HepG2 (cell line): ENCODE results near the gene BRD8. TPM values are rescaled to one million over a fixed set of nuclear protein-coding genes. Genes with fewer than 3 reads are reported as not detected.
A peak's percentile ranks its signal among the peaks of the same experiment; 100 is the strongest.

ENCODE experiments used
- ARID5B ChIP-seq: IDR thresholded peaks from 2 replicates; pipeline ENCODE4 v1.4.0; 2020; ENCODE audit warnings: mild to moderate bottlenecking, missing genetic modification reagents
- BRD4 ChIP-seq: sonication (generic); formaldehyde crosslinking; IDR thresholded peaks from 2 replicates; pipeline ENCODE4 v1.4.0; 2020; ENCODE audit warnings: missing genetic modification reagents
- EHMT2 ChIP-seq: fragments of 200-600 bp; sonication (generic); IDR thresholded peaks from 2 replicates; pipeline ENCODE4 v1.7.0; 2017; ENCODE audit warnings: antibody characterized with exemption, low read depth, low read length, borderline replicate concordance
- FOXP1 ChIP-seq, 2 experiments: fragments of 450-650 bp in 1 of 2; IDR thresholded peaks; 2 replicates each; pipeline ENCODE4 v1.6.1; 2017 to 2018; ENCODE audit warnings: antibody characterized with exemption in 1 of 2
- HMG20B ChIP-seq: conservative IDR thresholded peaks from 2 replicates; pipeline ENCODE4 v1.6.1; 2016; ENCODE audit warnings: missing genetic modification reagents, missing compliant biosample characterization
- JARID2 ChIP-seq: sonication (generic); formaldehyde crosslinking; IDR thresholded peaks from 2 replicates; pipeline ENCODE4 v1.8.1; 2023; ENCODE audit warnings: missing genetic modification reagents, inconsistent platforms; ENCODE audit not compliant: insufficient replicate concordance
- MAFF ChIP-seq: IDR thresholded peaks from 2 replicates; pipeline ENCODE4 v1.6.1; 2011; ENCODE audit warnings: low read depth, low read length, improper control_type of control experiment
- NFYC ChIP-seq: IDR thresholded peaks from 2 replicates; pipeline ENCODE4 v1.6.1; 2016; ENCODE audit warnings: missing genetic modification reagents, missing compliant biosample characterization
- NR2F1 ChIP-seq, 2 experiments: fragments of 450-650 bp in 1 of 2; formaldehyde crosslinking in 1 of 2; IDR thresholded peaks; 2 replicates each; pipeline versions ENCODE4 v1.5.0 to v1.6.1; 2016 to 2020; ENCODE audit warnings: mild to moderate bottlenecking in 1 of 2, missing compliant biosample characterization in 1 of 2, missing genetic modification reagents in 1 of 2, moderate library complexity in 1 of 2
- REL ChIP-seq: sonication (generic); formaldehyde crosslinking; conservative IDR thresholded peaks from 2 replicates; pipeline ENCODE4 v1.8.0; 2022; ENCODE audit warnings: mild to moderate bottlenecking, missing genetic modification reagents, moderate library complexity
- ZMAT3 ChIP-seq: sonication (generic); formaldehyde crosslinking; conservative IDR thresholded peaks from 2 replicates; pipeline ENCODE4 v1.7.0; 2021; ENCODE audit warnings: missing genetic modification reagents
- ZNF281 ChIP-seq: sonication (generic); formaldehyde crosslinking; IDR thresholded peaks from 2 replicates; pipeline ENCODE4 v1.4.0; 2020; ENCODE audit warnings: missing genetic modification reagents, borderline replicate concordance
- ZNF552 ChIP-seq: sonication (generic); formaldehyde crosslinking; IDR thresholded peaks from 2 replicates; pipeline ENCODE4 v1.9.0; 2022; ENCODE audit warnings: missing genetic modification reagents, mild to moderate bottlenecking, borderline replicate concordance
- ZNF777 ChIP-seq: sonication (generic); formaldehyde crosslinking; IDR thresholded peaks from 2 replicates; pipeline ENCODE4 v1.4.0; 2020; ENCODE audit warnings: missing genetic modification reagents
- polyA plus RNA-seq, 8 experiments: library from polyadenylated mRNA; depleted of rRNA in 3 of 8; stranded (reverse) in 7 of 8; unstranded in 1 of 8; fragments of >200 nt; fragmentation: Illumina TruSeq in 4 of 8; extraction: Trizol in 4 of 8; gene quantifications; 2 replicates each; pipeline versions ENCODE4 v1.2.1 to v1.2.3, GENCODE V29; 2011 to 2016; ENCODE audit warnings: low read depth in 4 of 8, missing spikeins in 1 of 8, mixed read lengths in 1 of 8; ENCODE audit not compliant: insufficient read depth in 1 of 8
- total RNA-seq, 5 experiments: library from RNA; depleted of rRNA; stranded (reverse); fragments of >200 nt; fragmentation: Illumina TruSeq; extraction: Trizol; gene quantifications; 2 replicates each; pipeline ENCODE4 v1.2.3, GENCODE V29; 2016; ENCODE audit warnings: low read depth in 1 of 5
- TF ChIP-seq, protein P1 (sequence below): IDR thresholded peaks from 2 replicates; pipeline ENCODE4 v1.6.1; 2016; ENCODE audit warnings: mild to moderate bottlenecking
- TF ChIP-seq, protein P2 (sequence below): sonication (generic); formaldehyde crosslinking; conservative IDR thresholded peaks from 2 replicates; pipeline ENCODE4 v1.4.0; 2020; ENCODE audit warnings: mild to moderate bottlenecking, missing genetic modification reagents, moderate library complexity

Gene BRD8
- total and polyA plus RNA-seq, 2 of the 13 experiments (the other 11 are each of a cell fraction or from before 2014, with no cell fraction given), result 62.5 to 71.1 TPM

DNA sequence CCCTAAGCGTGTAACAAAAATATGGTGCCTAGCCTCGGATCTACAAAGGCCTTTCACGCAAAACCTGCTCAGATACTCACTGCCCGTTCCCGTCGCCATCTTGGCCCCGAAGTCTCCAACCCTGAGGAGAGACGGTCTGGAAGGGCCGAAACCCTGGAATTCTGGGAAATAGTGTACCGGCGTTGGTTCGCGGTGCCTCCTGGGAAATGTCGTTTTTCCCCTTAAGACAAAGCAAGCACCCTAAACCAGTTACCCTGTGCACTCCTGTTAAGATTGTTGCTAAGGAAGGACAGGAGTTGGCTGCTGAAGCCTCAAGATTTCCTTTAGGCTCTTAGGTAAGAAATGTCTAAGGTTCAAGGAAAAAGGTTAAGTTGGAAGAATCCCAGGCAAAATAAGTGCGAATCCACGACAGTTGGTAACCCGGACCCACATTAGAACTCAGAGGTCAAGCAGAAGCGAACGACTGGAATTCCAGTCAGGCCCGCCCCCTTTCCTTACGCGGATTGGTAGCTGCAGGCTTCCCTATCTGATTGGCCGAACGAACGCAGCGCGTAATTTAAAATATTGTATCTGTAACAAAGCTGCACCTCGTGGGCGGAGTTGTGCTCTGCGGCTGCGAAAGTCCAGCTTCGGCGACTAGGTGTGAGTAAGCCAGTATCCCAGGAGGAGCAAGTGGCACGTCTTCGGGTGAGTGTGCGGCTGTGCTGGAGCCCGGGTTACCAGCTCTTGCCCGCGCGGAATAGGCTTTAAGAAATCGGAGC, at the start of gene BRD8, which contains the start of gene KIF20A (continued):
- 0 out of 2 replicates have a peak, but pooled peaks have one; percentile 42 for TF ChIP-seq BRD4
- no peak for TF ChIP-seq EHMT2
- 0 out of 2 replicates have a peak, but pooled peaks have one; percentile 2 for TF ChIP-seq ARID5B (CRISPR knock-in tag)
- TF ChIP-seq ZMAT3 (CRISPR knock-in tag), result 0 out of 2 replicates have a peak, but pooled peaks have one; percentile 33
- TF ChIP-seq NR2F1 (CRISPR knock-in tag; IDR thresholded peaks at IDR 0.05), result 0 out of 4 replicates have a peak, but pooled peaks of 1 of the 2 experiments have one; percentile 10
- TF ChIP-seq, protein P1, sequence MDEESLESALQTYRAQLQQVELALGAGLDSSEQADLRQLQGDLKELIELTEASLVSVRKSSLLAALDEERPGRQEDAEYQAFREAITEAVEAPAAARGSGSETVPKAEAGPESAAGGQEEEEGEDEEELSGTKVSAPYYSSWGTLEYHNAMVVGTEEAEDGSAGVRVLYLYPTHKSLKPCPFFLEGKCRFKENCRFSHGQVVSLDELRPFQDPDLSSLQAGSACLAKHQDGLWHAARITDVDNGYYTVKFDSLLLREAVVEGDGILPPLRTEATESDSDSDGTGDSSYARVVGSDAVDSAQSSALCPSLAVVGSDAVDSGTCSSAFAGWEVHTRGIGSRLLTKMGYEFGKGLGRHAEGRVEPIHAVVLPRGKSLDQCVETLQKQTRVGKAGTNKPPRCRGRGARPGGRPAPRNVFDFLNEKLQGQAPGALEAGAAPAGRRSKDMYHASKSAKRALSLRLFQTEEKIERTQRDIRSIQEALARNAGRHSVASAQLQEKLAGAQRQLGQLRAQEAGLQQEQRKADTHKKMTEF (CRISPR knock-in tag), result peak; percentile 65; the same call in 1 of the 2 replicates
- TF ChIP-seq JARID2 (CRISPR knock-in tag), result peak; percentile 10
- TF ChIP-seq NFYC (CRISPR knock-in tag), result peak; percentile 93
- TF ChIP-seq FOXP1 (IDR thresholded peaks at IDR 0.05), result no peak
- TF ChIP-seq FOXP1 (CRISPR knock-in tag; IDR thresholded peaks at IDR 0.05), result no peak
- TF ChIP-seq REL (CRISPR knock-in tag), result 0 out of 2 replicates have a peak, but pooled peaks have one; percentile 35
- no peak; the same call in 1 of the 2 replicates for TF ChIP-seq HMG20B
- TF ChIP-seq, protein P2, sequence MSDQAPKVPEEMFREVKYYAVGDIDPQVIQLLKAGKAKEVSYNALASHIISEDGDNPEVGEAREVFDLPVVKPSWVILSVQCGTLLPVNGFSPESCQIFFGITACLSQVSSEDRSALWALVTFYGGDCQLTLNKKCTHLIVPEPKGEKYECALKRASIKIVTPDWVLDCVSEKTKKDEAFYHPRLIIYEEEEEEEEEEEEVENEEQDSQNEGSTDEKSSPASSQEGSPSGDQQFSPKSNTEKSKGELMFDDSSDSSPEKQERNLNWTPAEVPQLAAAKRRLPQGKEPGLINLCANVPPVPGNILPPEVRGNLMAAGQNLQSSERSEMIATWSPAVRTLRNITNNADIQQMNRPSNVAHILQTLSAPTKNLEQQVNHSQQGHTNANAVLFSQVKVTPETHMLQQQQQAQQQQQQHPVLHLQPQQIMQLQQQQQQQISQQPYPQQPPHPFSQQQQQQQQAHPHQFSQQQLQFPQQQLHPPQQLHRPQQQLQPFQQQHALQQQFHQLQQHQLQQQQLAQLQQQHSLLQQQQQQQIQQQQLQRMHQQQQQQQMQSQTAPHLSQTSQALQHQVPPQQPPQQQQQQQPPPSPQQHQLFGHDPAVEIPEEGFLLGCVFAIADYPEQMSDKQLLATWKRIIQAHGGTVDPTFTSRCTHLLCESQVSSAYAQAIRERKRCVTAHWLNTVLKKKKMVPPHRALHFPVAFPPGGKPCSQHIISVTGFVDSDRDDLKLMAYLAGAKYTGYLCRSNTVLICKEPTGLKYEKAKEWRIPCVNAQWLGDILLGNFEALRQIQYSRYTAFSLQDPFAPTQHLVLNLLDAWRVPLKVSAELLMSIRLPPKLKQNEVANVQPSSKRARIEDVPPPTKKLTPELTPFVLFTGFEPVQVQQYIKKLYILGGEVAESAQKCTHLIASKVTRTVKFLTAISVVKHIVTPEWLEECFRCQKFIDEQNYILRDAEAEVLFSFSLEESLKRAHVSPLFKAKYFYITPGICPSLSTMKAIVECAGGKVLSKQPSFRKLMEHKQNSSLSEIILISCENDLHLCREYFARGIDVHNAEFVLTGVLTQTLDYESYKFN (CRISPR knock-in tag), result peak; percentile 43; the same call in 1 of the 2 replicates
- no peak for TF ChIP-seq ZNF552 (CRISPR knock-in tag)
- TF ChIP-seq MAFF, result no peak
- no peak for TF ChIP-seq ZNF281 (CRISPR knock-in tag)
- TF ChIP-seq ZNF777 (CRISPR knock-in tag), result no peak
